Endothelial cell (in vitro differentiated cells): ENCODE measurements around the gene ATG7. TPM values are rescaled to one million over a fixed set of nuclear protein-coding genes. Genes with fewer than 3 reads are reported as not detected.

ENCODE experiments used
- DNase-seq: peaks from one replicate; pipeline ENCODE4 v3.0.0; 2021; ENCODE audit warnings: low spot score
- H3K27ac Mint-ChIP-seq: one replicate; pipeline ENCODE4 v1.8.0; 2021; ENCODE audit warnings: mixed read lengths, inconsistent platforms; ENCODE audit not compliant: unreplicated experiment
- H3K27me3 Mint-ChIP-seq: one replicate; pipeline ENCODE4 v1.8.0; 2021; ENCODE audit warnings: mild to moderate bottlenecking, moderate library complexity, mixed read lengths, inconsistent platforms; ENCODE audit not compliant: unreplicated experiment
- H3K36me3 Mint-ChIP-seq: one replicate; pipeline ENCODE4 v1.8.0; 2021; ENCODE audit warnings: mild to moderate bottlenecking, low read depth, mixed read lengths, inconsistent platforms; ENCODE audit not compliant: unreplicated experiment
- H3K4me1 Mint-ChIP-seq: one replicate; pipeline ENCODE4 v1.8.0; 2021; ENCODE audit warnings: mild to moderate bottlenecking, mixed read lengths, inconsistent platforms; ENCODE audit not compliant: unreplicated experiment
- H3K4me3 Mint-ChIP-seq: one replicate; pipeline ENCODE4 v1.8.0; 2021; ENCODE audit warnings: mild to moderate bottlenecking, mixed read lengths, inconsistent platforms; ENCODE audit not compliant: unreplicated experiment
- H3K9me3 Mint-ChIP-seq: one replicate; pipeline ENCODE4 v1.8.0; 2021; ENCODE audit warnings: mixed read lengths, inconsistent platforms; ENCODE audit not compliant: unreplicated experiment
- total RNA-seq: library from RNA; stranded (reverse); fragmentation: NEBNext Ultra II Directional; extraction: Animal tissue kit (Norgen Biotek cat#: 25700); gene quantifications from one replicate; pipeline ENCODE4 v1.2.1, GENCODE V29; 2021; ENCODE audit not compliant: unreplicated experiment
- TF ChIP-seq, protein P1 (sequence below): fragments of 200-600 bp; sonication (generic); IDR thresholded peaks from one replicate; pipeline ENCODE4 v1.5.0; 2021; ENCODE audit warnings: antibody characterized with exemption; ENCODE audit not compliant: unreplicated experiment

ATG7 gene
- total RNA-seq, 1 donor from 2014 or later = 30.6 TPM

DNA sequence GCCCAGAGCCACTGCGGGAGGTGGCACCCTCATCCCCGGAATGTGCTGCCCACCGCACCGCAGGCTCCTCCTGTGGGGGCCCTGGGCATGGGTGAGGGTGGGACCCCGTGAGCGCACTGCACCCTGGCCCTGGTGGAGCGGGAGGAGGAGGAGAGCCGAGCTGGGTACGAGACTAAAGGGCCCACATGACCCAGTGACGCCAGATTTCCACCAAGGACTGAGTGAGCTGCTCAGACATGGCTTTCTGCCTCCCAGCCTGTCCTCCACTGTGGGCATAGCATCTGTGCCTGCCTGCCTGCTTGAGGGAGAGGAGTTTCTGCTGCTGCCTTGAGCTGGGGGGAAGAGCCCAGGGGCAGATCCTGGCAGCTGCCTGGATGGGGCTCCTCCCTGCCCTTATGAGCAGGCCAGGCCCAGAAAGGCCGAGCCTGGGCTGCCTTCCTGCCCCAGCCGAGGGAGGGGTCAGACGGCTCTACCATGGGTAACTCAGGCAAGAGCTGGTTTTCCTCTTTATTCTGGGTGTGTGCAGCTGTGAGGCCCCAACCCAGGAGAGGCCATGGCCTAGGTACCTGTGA, 283.1 kb downstream of the ATG7 start:
- TF ChIP-seq, protein P1, sequence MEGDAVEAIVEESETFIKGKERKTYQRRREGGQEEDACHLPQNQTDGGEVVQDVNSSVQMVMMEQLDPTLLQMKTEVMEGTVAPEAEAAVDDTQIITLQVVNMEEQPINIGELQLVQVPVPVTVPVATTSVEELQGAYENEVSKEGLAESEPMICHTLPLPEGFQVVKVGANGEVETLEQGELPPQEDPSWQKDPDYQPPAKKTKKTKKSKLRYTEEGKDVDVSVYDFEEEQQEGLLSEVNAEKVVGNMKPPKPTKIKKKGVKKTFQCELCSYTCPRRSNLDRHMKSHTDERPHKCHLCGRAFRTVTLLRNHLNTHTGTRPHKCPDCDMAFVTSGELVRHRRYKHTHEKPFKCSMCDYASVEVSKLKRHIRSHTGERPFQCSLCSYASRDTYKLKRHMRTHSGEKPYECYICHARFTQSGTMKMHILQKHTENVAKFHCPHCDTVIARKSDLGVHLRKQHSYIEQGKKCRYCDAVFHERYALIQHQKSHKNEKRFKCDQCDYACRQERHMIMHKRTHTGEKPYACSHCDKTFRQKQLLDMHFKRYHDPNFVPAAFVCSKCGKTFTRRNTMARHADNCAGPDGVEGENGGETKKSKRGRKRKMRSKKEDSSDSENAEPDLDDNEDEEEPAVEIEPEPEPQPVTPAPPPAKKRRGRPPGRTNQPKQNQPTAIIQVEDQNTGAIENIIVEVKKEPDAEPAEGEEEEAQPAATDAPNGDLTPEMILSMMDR = no peak
- H3K27me3 Mint-ChIP-seq = peaks cover 26% of the 10 kb centered on the region
- H3K27ac Mint-ChIP-seq = no peak overlapping the region
- peaks cover 46% of the 10 kb centered on the region for H3K4me1 Mint-ChIP-seq
- peaks cover 51% of the 10 kb centered on the region for H3K36me3 Mint-ChIP-seq
- no peak for DNase-seq
- H3K4me3 Mint-ChIP-seq = no peak overlapping the region
- no peaks in the 10 kb centered on the region for H3K9me3 Mint-ChIP-seq

GRCh38 chr3:11555881-11556633, 283.9 kb downstream of the ATG7 start:
- H3K4me3 Mint-ChIP-seq = peak overlapping the region; percentile 39
- peak overlapping the region; percentile 43 for H3K27ac Mint-ChIP-seq
- DNase-seq = no peak
- TF ChIP-seq, protein P1 = no peak
- no peaks in the 10 kb centered on the region for H3K9me3 Mint-ChIP-seq
- peaks cover 54% of the 10 kb centered on the region for H3K36me3 Mint-ChIP-seq
- peaks cover 44% of the 10 kb centered on the region for H3K4me1 Mint-ChIP-seq
- H3K27me3 Mint-ChIP-seq = peaks cover 31% of the 10 kb centered on the region

DNA sequence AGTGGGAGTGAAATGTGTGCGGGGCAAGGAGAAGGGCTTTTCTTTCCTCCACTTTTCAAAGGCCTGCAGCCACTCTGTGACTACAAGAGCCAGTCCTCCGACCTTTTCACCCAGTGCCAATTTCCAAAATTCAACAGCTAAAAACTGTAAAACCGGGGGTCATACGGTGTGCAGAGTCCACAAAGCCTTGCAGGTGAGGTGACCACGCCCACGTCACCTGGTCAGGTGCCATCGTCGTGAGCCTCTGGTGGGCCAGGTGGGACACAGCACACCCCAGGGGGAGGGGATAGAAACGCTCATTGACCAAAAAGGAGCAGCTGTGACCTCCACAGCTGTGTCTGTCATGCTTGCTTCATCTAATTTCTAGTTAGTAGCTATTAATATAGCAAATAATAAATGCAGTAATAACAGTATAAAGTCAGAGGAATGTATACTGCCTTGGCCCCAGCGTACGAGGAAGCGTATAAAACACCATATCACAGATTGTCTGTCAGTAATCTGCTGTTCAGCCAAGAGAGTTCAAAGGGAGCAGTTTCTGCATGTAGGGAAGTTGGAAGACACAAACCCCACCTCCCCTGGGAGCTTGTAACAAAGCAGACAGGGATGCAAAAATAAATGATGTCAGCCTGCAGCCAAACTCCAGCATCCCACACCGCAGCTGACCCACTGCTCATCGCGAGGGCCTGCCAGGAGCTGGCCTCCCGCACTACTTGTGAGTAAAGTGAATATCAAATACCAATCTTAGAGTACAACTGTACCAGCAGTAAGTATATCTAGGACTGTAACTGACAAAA, 284.9 kb downstream of the ATG7 start:
- Mint-ChIP-seq H3K9me3 (no peaks in the 10 kb centered on the region), H3K27ac (no peak overlapping the region), H3K27me3 (peaks cover 31% of the 10 kb centered on the region), H3K4me1 (peaks cover 40% of the 10 kb centered on the region), H3K4me3 (no peak overlapping the region), H3K36me3 (peaks cover 50% of the 10 kb centered on the region)
- DNase-seq = no peak
- TF ChIP-seq, protein P1 = no peak

- no peak for DNase-seq
- Mint-ChIP-seq H3K27ac (peak overlapping the region; percentile 79), H3K4me1 (peaks cover 42% of the 10 kb centered on the region), H3K9me3 (no peaks in the 10 kb centered on the region), H3K36me3 (peaks cover 40% of the 10 kb centered on the region), H3K4me3 (peak overlapping the region; percentile 28), H3K27me3 (peaks cover 29% of the 10 kb centered on the region)
- TF ChIP-seq, protein P1 = no peak
Observed at GRCh38 chr3:11558002-11558401, 285.8 kb downstream of the ATG7 start.
